CD4-positive, alpha-beta T cell treated with Interferon gamma for 1 hour (primary cell): ENCODE data around the gene RIPOR1.
"Not testable (repeated sequence)": the region's sequence is repeated elsewhere in the genome, so short reads cannot be mapped to it uniquely, and the experiment has no call there.

Experiments used
- DNase-seq: peaks from one replicate; pipeline ENCODE4 v3.0.0-alpha.2; 2020

The RIPOR1 gene

GRCh38 chr16:67528222-67528869, at the start of gene RIPOR1:
RIPOR1 (plus strand) TSS chr16:67528829; CDS start chr16:67538447, 9,618 bp downstream.
- peak; percentile 50 for DNase-seq

GRCh38 chr16:67480833-67481560, 47.6 kb upstream of the RIPOR1 start, which contains the start of gene ATP6V0D1:
ATP6V0D1 (minus strand) TSS chr16:67481157; CDS start chr16:67481086, 71 bp downstream.
- peak; percentile 98 for DNase-seq

- peak; percentile 23 for DNase-seq
Measured at GRCh38 chr16:67481561-67482232, 46.9 kb upstream of the RIPOR1 start.

GRCh38 chr16:67482233-67482924, 46.2 kb upstream of the RIPOR1 start:
- DNase-seq, result no peak

GRCh38 chr16:67483150-67483549, 45.5 kb upstream of the RIPOR1 start, which contains the start of gene AGRP:
AGRP (minus strand) TSS chr16:67483547; CDS start chr16:67483398, 149 bp downstream.
- no peak for DNase-seq

GRCh38 chr16:67483731-67484525, 44.7 kb upstream of the RIPOR1 start:
- DNase-seq, result no peak

- peak; percentile 17 for DNase-seq
Measured at GRCh38 chr16:67486805-67487204, 41.8 kb upstream of the RIPOR1 start.

- DNase-seq, result not testable (repeated sequence)
Measured at GRCh38 chr16:67487561-67487960, 41.1 kb upstream of the RIPOR1 start.

GRCh38 chr16:67489401-67490083, 39.1 kb upstream of the RIPOR1 start:
- DNase-seq, result no peak

- no peak for DNase-seq
Measured at GRCh38 chr16:67490335-67491096, 38.1 kb upstream of the RIPOR1 start.

- no peak for DNase-seq
Measured at GRCh38 chr16:67499106-67499505, 29.5 kb upstream of the RIPOR1 start.

- peak; percentile 76 for DNase-seq
Measured at GRCh38 chr16:67504031-67505021, 24.3 kb upstream of the RIPOR1 start.

- no peak for DNase-seq
Measured at GRCh38 chr16:67506468-67506867, 22.2 kb upstream of the RIPOR1 start.

- no peak for DNase-seq
Measured at GRCh38 chr16:67509016-67509415, 19.6 kb upstream of the RIPOR1 start.

GRCh38 chr16:67513892-67514291, 14.7 kb upstream of the RIPOR1 start:
- not testable (repeated sequence) for DNase-seq

GRCh38 chr16:67514382-67514828, 14.2 kb upstream of the RIPOR1 start:
- DNase-seq, result peak; percentile 83

- no peak for DNase-seq
Measured at GRCh38 chr16:67516296-67517154, 12.1 kb upstream of the RIPOR1 start.

GRCh38 chr16:67517155-67517445, 11.5 kb upstream of the RIPOR1 start:
- DNase-seq, result no peak
